ENCODE results near the gene ADO. TPM values are rescaled to one million over a fixed set of nuclear protein-coding genes. Genes with fewer than 3 reads are reported as not detected.
A peak's percentile ranks its signal among the peaks of the same experiment; 100 is the strongest.

Gene ADO
- total and polyA plus RNA-seq, 2 donors (not counting 1 experiment from before 2014, with no cell fraction given), result 13.2 to 20.6 TPM

DNA sequence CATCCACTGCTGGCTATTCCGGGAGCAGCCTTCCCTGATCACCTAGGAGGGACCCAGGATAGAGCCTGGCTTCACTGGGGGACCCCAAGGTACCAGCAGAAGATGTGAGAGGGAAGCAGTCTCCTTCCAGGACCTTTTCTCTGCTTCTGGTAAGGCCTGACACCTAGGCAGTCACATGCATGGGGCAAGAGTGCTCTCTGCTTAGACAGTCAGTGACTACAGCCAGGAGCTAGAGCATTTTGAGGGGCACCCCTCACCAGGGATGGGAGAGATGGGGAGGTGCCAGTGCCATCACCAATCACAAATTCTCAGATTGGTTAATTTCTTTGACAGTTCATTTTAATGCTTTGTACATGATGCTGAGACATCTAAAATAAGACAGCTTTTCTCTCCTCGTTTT, 13.9 kb upstream of the ADO start:
- Histone ChIP-seq H4K20me1 (ENCODE audit: control insufficient read depth, extremely low read depth, insufficient read depth, low read length) (no peaks in the 10 kb centered on the region), H3K4me1 (ENCODE audit: control insufficient read depth, extremely low read depth, insufficient read depth, low read length) (no peaks in the 10 kb centered on the region), H3K27ac (ENCODE audit: insufficient read depth, low read length) (no peak overlapping the region), H3K27me3 (ENCODE audit: control insufficient read depth, insufficient read depth, low read length) (no peaks in the 10 kb centered on the region), H3K9me3 (ENCODE audit: control insufficient read depth, insufficient read depth, low read depth, low read length) (no peaks in the 10 kb centered on the region), H3K4me3 (replicated peaks in 1 of 4; ENCODE audit: control extremely low read depth in 1 of 4, insufficient read depth in 1 of 4, low read depth in 3 of 4, low read length in 4 of 4) (no peak overlapping the region), H2AFZ (ENCODE audit: low read length) (no peak overlapping the region), H3K36me3 (ENCODE audit: control insufficient read depth, insufficient read depth, low read length) (no peaks in the 10 kb centered on the region), H3K4me2 (ENCODE audit: extremely low read depth, insufficient read depth, low read length) (no peak overlapping the region), H3K79me2 (ENCODE audit: control insufficient read depth, insufficient read depth, low read length) (no peaks in the 10 kb centered on the region), H3K9ac (ENCODE audit: insufficient read depth, low read length) (no peak overlapping the region)
- no peak for TF ChIP-seq EZH2 (IDR thresholded peaks at IDR 0.05; ENCODE audit: low read length, missing control alignments)
- no peak for DNase-seq (ENCODE audit: low read depth in 2 of 2)

DNA sequence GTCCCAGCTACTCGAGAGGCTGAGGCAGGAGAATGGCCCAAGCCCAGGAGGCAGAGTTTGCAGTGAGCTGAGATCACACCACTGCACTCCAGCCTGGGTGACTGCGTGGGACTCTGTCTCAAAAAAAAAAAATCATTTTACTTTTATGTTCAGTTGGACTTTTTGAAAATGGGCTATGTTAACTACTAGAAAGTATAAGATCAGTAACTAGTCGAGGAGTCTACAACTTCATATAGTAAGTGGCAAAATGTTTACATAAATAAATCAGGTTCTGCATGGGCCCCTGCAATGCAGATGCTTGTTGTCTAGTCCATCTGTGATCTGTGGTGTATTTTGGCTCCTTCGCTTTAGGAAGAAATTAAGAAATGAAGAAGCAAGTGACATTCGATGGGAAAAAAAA, 12.3 kb upstream of the ADO start:
- H4K20me1 ChIP-seq (ENCODE audit: control insufficient read depth, extremely low read depth, insufficient read depth, low read length), result no peaks in the 10 kb centered on the region
- no peaks in the 10 kb centered on the region for H3K36me3 ChIP-seq (ENCODE audit: control insufficient read depth, insufficient read depth, low read length)
- H3K9ac ChIP-seq (ENCODE audit: insufficient read depth, low read length), result no peak overlapping the region
- H3K79me2 ChIP-seq (ENCODE audit: control insufficient read depth, insufficient read depth, low read length), result no peaks in the 10 kb centered on the region
- no peak overlapping the region for H3K27ac ChIP-seq (ENCODE audit: insufficient read depth, low read length)
- H3K9me3 ChIP-seq (ENCODE audit: control insufficient read depth, insufficient read depth, low read depth, low read length), result no peaks in the 10 kb centered on the region
- no peak overlapping the region for H3K4me2 ChIP-seq (ENCODE audit: extremely low read depth, insufficient read depth, low read length)
- DNase-seq (ENCODE audit: low read depth in 2 of 2), result no peak
- no peaks in the 10 kb centered on the region for H3K27me3 ChIP-seq (ENCODE audit: control insufficient read depth, insufficient read depth, low read length)
- H3K4me1 ChIP-seq (ENCODE audit: control insufficient read depth, extremely low read depth, insufficient read depth, low read length), result no peaks in the 10 kb centered on the region
- no peak overlapping the region for H2AFZ ChIP-seq (ENCODE audit: low read length)
- H3K4me3 ChIP-seq (replicated peaks in 1 of 4; ENCODE audit: control extremely low read depth in 1 of 4, insufficient read depth in 1 of 4, low read depth in 3 of 4, low read length in 4 of 4), result no peak overlapping the region
- TF ChIP-seq, protein P1, sequence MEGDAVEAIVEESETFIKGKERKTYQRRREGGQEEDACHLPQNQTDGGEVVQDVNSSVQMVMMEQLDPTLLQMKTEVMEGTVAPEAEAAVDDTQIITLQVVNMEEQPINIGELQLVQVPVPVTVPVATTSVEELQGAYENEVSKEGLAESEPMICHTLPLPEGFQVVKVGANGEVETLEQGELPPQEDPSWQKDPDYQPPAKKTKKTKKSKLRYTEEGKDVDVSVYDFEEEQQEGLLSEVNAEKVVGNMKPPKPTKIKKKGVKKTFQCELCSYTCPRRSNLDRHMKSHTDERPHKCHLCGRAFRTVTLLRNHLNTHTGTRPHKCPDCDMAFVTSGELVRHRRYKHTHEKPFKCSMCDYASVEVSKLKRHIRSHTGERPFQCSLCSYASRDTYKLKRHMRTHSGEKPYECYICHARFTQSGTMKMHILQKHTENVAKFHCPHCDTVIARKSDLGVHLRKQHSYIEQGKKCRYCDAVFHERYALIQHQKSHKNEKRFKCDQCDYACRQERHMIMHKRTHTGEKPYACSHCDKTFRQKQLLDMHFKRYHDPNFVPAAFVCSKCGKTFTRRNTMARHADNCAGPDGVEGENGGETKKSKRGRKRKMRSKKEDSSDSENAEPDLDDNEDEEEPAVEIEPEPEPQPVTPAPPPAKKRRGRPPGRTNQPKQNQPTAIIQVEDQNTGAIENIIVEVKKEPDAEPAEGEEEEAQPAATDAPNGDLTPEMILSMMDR (conservative IDR thresholded peaks at IDR 0.05 in 1 of 2, IDR thresholded peaks at IDR 0.05 in 1 of 2; ENCODE audit: low read depth in 1 of 2, low read length in 2 of 2), result no peak
- no peak for TF ChIP-seq EZH2 (IDR thresholded peaks at IDR 0.05; ENCODE audit: low read length, missing control alignments)

DNA sequence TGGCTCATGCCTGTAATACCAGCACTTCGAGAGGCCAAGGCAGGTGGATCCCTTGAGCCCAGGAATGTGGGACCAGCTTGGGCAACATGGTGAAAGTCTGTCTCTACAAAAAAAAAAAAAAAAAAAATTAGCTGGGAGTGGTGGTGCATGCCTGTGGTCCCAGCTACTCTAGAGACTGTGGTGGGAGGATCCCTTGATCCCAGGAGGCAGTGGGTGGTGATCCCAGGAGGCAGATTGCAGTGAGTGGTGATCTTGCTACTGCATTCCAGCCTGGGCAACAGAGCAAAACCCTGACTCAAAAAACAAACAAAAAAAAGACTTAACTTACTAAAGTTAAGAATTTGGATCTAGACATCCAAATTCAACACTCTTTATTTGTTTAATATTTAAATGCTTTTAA, 10.2 kb upstream of the ADO start:
- Histone ChIP-seq H3K27ac (ENCODE audit: insufficient read depth, low read length) (no peak overlapping the region), H3K79me2 (ENCODE audit: control insufficient read depth, insufficient read depth, low read length) (no peaks in the 10 kb centered on the region), H3K4me1 (ENCODE audit: control insufficient read depth, extremely low read depth, insufficient read depth, low read length) (no peaks in the 10 kb centered on the region), H2AFZ (ENCODE audit: low read length) (no peak overlapping the region), H4K20me1 (ENCODE audit: control insufficient read depth, extremely low read depth, insufficient read depth, low read length) (no peaks in the 10 kb centered on the region), H3K36me3 (ENCODE audit: control insufficient read depth, insufficient read depth, low read length) (no peaks in the 10 kb centered on the region), H3K4me3 (replicated peaks in 1 of 4; ENCODE audit: control extremely low read depth in 1 of 4, insufficient read depth in 1 of 4, low read depth in 3 of 4, low read length in 4 of 4) (no peak overlapping the region), H3K4me2 (ENCODE audit: extremely low read depth, insufficient read depth, low read length) (no peak overlapping the region), H3K27me3 (ENCODE audit: control insufficient read depth, insufficient read depth, low read length) (peaks cover 4% of the 10 kb centered on the region), H3K9ac (ENCODE audit: insufficient read depth, low read length) (no peak overlapping the region), H3K9me3 (ENCODE audit: control insufficient read depth, insufficient read depth, low read depth, low read length) (no peaks in the 10 kb centered on the region)
- peak in 1 of 2 donors; percentile 68 for DNase-seq (ENCODE audit: low read depth in 2 of 2)
- TF ChIP-seq, protein P1 (conservative IDR thresholded peaks at IDR 0.05 in 1 of 2, IDR thresholded peaks at IDR 0.05 in 1 of 2; ENCODE audit: low read depth in 1 of 2, low read length in 2 of 2), result no peak
- no peak for TF ChIP-seq EZH2 (IDR thresholded peaks at IDR 0.05; ENCODE audit: low read length, missing control alignments)
